Glutamatergic neuron (in vitro differentiated cells): ENCODE results near the gene AARS2. TPM values are rescaled to one million over a fixed set of nuclear protein-coding genes. Genes with fewer than 3 reads are reported as not detected.
A peak's percentile ranks its signal among the peaks of the same experiment; 100 is the strongest.

ENCODE experiments used
- DNase-seq: peaks from one replicate; pipeline ENCODE4 v3.0.0; 2022
- H3K27ac Mint-ChIP-seq: one replicate; pipeline ENCODE4 v1.8.0; 2020; ENCODE audit warnings: mild to moderate bottlenecking, mixed read lengths, inconsistent platforms; ENCODE audit not compliant: unreplicated experiment
- H3K27me3 Mint-ChIP-seq: one replicate; pipeline ENCODE4 v1.8.0; 2020; ENCODE audit warnings: mild to moderate bottlenecking, moderate library complexity, mixed read lengths, inconsistent platforms; ENCODE audit not compliant: unreplicated experiment
- H3K36me3 Mint-ChIP-seq: one replicate; pipeline ENCODE4 v1.8.0; 2020; ENCODE audit warnings: mild to moderate bottlenecking, mixed read lengths, inconsistent platforms; ENCODE audit not compliant: unreplicated experiment
- H3K4me1 Mint-ChIP-seq: one replicate; pipeline ENCODE4 v1.8.0; 2020; ENCODE audit warnings: mild to moderate bottlenecking, low read depth, mixed read lengths, inconsistent platforms; ENCODE audit not compliant: unreplicated experiment
- H3K4me3 Mint-ChIP-seq: one replicate; pipeline ENCODE4 v1.8.0; 2020; ENCODE audit warnings: mild to moderate bottlenecking, mixed read lengths, inconsistent platforms; ENCODE audit not compliant: unreplicated experiment
- H3K9me3 Mint-ChIP-seq: one replicate; pipeline ENCODE4 v1.8.0; 2020; ENCODE audit warnings: mild to moderate bottlenecking, moderate library complexity, mixed read lengths, inconsistent platforms; ENCODE audit not compliant: unreplicated experiment
- CTCF ChIP-seq: fragments of 200-600 bp; sonication (generic); IDR thresholded peaks from one replicate; pipeline ENCODE4 v1.5.0; 2021; ENCODE audit not compliant: partially characterized antibody, unreplicated experiment
- total RNA-seq: library from RNA; stranded (reverse); fragmentation: NEBNext Ultra II Directional; extraction: Animal tissue kit (Norgen Biotek cat#: 25700); gene quantifications from one replicate; pipeline ENCODE4 v1.2.1, GENCODE V29; 2021; ENCODE audit not compliant: unreplicated experiment

Gene AARS2
- total RNA-seq, 1 donor from 2014 or later: 41.7 TPM

DNA sequence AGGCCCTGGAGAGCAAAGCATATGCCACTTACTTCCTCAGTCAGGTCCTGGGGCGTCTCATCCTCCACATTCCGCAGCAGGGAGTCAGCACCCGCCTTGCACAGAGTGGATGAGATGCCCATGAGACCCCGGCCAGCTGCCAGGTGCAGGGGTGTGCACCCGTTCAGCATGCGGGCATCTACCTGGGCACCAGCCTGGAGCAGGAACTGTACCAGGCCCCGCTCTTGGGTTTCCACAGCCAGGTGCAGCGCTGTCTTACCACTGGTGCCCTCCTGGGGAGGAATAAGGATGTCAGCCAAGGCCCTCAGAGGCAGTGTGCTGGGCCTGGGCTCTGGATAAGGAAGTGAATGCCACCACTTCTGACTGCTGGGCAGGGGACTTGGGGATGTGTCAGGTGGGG is 53.1 kb downstream of the AARS2 start:
- Mint-ChIP-seq H3K36me3 (peaks cover 6% of the 10 kb centered on the region), H3K27ac (no peak overlapping the region), H3K4me1 (peaks cover 44% of the 10 kb centered on the region), H3K27me3 (peaks cover 19% of the 10 kb centered on the region), H3K9me3 (peaks cover 19% of the 10 kb centered on the region), H3K4me3 (no peak overlapping the region)
- no peak for TF ChIP-seq CTCF
- no peak for DNase-seq

- TF ChIP-seq CTCF: no peak
- peaks cover 39% of the 10 kb centered on the region for H3K4me1 Mint-ChIP-seq
- H3K27ac Mint-ChIP-seq: peak overlapping the region; percentile 28
- H3K4me3 Mint-ChIP-seq: peak overlapping the region; percentile 71
- peaks cover 19% of the 10 kb centered on the region for H3K9me3 Mint-ChIP-seq
- H3K27me3 Mint-ChIP-seq: peaks cover 17% of the 10 kb centered on the region
- peaks cover 6% of the 10 kb centered on the region for H3K36me3 Mint-ChIP-seq
- DNase-seq: no peak
These were observed 54.2 kb downstream of the AARS2 start for GRCh38 chr6:44258921-44259320.

DNA sequence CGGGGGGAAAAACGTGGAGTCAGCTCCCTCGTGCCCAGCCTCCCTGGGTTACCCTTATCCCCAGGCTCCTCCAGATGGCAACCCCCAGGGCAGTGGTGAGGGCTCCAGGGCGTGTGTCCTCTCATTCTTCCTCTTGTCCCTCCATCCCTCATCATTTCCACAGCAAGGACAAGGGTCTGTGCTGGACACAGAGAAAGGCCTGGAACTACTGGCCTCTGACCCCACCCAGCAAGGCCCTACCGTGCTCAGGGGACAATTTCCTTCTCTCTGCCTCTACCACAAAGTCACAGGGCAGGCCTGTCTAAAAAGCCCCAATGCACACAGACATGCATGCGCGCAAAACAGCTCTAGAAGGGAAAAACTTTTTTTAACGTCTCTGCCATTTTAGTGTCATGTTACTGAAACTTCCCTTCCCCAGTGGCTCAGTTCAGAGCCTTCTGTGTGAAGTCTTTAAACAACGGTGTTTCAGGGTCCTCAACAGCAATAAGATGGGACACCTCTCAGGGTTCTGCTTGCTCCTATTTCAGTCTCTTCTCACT is 54.8 kb downstream of the AARS2 start:
- peak overlapping the region; percentile 28 for H3K27ac Mint-ChIP-seq
- peaks cover 34% of the 10 kb centered on the region for H3K4me1 Mint-ChIP-seq
- H3K36me3 Mint-ChIP-seq: peaks cover 6% of the 10 kb centered on the region
- no peak for DNase-seq
- H3K9me3 Mint-ChIP-seq: peaks cover 19% of the 10 kb centered on the region
- TF ChIP-seq CTCF: no peak
- H3K4me3 Mint-ChIP-seq: peak overlapping the region; percentile 71
- H3K27me3 Mint-ChIP-seq: peaks cover 14% of the 10 kb centered on the region

- peaks cover 28% of the 10 kb centered on the region for H3K4me1 Mint-ChIP-seq
- H3K4me3 Mint-ChIP-seq: peak overlapping the region; percentile 91
- H3K9me3 Mint-ChIP-seq: peaks cover 19% of the 10 kb centered on the region
- peaks cover 6% of the 10 kb centered on the region for H3K36me3 Mint-ChIP-seq
- no peak for DNase-seq
- peak overlapping the region; percentile 97 for H3K27ac Mint-ChIP-seq
- peak; percentile 37 for TF ChIP-seq CTCF
- peaks cover 14% of the 10 kb centered on the region for H3K27me3 Mint-ChIP-seq
These were observed 55.3 kb downstream of the AARS2 start for GRCh38 chr6:44257753-44258324.

GRCh38 chr6:44257025-44257752 is 56.0 kb downstream of the AARS2 start, which contains the start of gene SLC35B2:
Gene SLC35B2, minus strand, starts transcription at chr6:44257528. Its CDS starts 118 bp downstream, at chr6:44257410.
- Mint-ChIP-seq H3K4me1 (peaks cover 27% of the 10 kb centered on the region), H3K27me3 (peaks cover 14% of the 10 kb centered on the region), H3K27ac (peak within 1 kb of the TSS; percentile 98), H3K4me3 (peak within 1 kb of the TSS; percentile 100), H3K9me3 (peaks cover 19% of the 10 kb centered on the region), H3K36me3 (peaks cover 6% of the 10 kb centered on the region)
- peak; percentile 78 for TF ChIP-seq CTCF
- DNase-seq: peak; percentile 87
